ENCODE measurements around the gene PRSS58. TPM values are rescaled to one million over a fixed set of nuclear protein-coding genes. Genes with fewer than 3 reads are reported as not detected.

Gene PRSS58
- total RNA-seq, result not detected in 2 replicates
- not detected for polyA plus RNA-seq (2012)

- DNase-seq (ENCODE audit: low read depth), result no peak
Observed at GRCh38 chr7:142257958-142258357, at the start of gene PRSS58. TSS of gene PRSS58 (minus strand) at chr7:142258058. CDS start at chr7:142257707, 351 bp downstream.

- DNase-seq (ENCODE audit: low read depth), result no peak
Observed at GRCh38 chr7:142307246-142307900, 49.5 kb upstream of the PRSS58 start.

- peak; percentile 24 for DNase-seq (ENCODE audit: low read depth)
Observed at GRCh38 chr7:142303650-142304049, 45.8 kb upstream of the PRSS58 start.

- DNase-seq (ENCODE audit: low read depth), result peak; percentile 22
Observed at GRCh38 chr7:142301923-142302550, 44.2 kb upstream of the PRSS58 start.

GRCh38 chr7:142301299-142301698 lies 43.4 kb upstream of the PRSS58 start:
- peak; percentile 11 for DNase-seq (ENCODE audit: low read depth)

GRCh38 chr7:142300689-142301088 lies 42.8 kb upstream of the PRSS58 start:
- peak; percentile 6 for DNase-seq (ENCODE audit: low read depth)

- DNase-seq (ENCODE audit: low read depth), result no peak
Observed at GRCh38 chr7:142299237-142299781, 41.5 kb upstream of the PRSS58 start.

GRCh38 chr7:142298627-142299026 lies 40.8 kb upstream of the PRSS58 start:
- DNase-seq (ENCODE audit: low read depth), result no peak

- peak; percentile 24 for DNase-seq (ENCODE audit: low read depth)
Observed at GRCh38 chr7:142298009-142298408, 40.2 kb upstream of the PRSS58 start.

GRCh38 chr7:142280263-142280662 lies 22.4 kb upstream of the PRSS58 start:
- no peak for DNase-seq (ENCODE audit: low read depth)

- peak; percentile 13 for DNase-seq (ENCODE audit: low read depth)
Observed at GRCh38 chr7:142279601-142280000, 21.7 kb upstream of the PRSS58 start.

GRCh38 chr7:142275028-142275427 lies 17.2 kb upstream of the PRSS58 start:
- no peak for DNase-seq (ENCODE audit: low read depth)

GRCh38 chr7:142272841-142273240 lies 15.0 kb upstream of the PRSS58 start:
- no peak for DNase-seq (ENCODE audit: low read depth)

- peak; percentile 16 for DNase-seq (ENCODE audit: low read depth)
Observed at GRCh38 chr7:142263598-142264380, 5.9 kb upstream of the PRSS58 start.

GRCh38 chr7:142250705-142251104 lies 7.2 kb downstream of the PRSS58 start:
- no peak for DNase-seq (ENCODE audit: low read depth)

- no peak for DNase-seq (ENCODE audit: low read depth)
Observed at GRCh38 chr7:142249918-142250317, 7.9 kb downstream of the PRSS58 start.

GRCh38 chr7:142248166-142249160 lies 9.4 kb downstream of the PRSS58 start:
- DNase-seq (ENCODE audit: low read depth), result no peak

- DNase-seq (ENCODE audit: low read depth), result no peak
Observed at GRCh38 chr7:142243823-142244222, 14.0 kb downstream of the PRSS58 start.

- no peak for DNase-seq (ENCODE audit: low read depth)
Observed at GRCh38 chr7:142240546-142240945, 17.3 kb downstream of the PRSS58 start.

GRCh38 chr7:142231716-142232115 lies 26.1 kb downstream of the PRSS58 start:
- DNase-seq (ENCODE audit: low read depth), result peak; percentile 18

All from myocyte (in vitro differentiated cells).